ENCODE results near the gene SLC38A9.
"Not testable (repeated sequence)": the region's sequence is repeated elsewhere in the genome, so short reads cannot be mapped to it uniquely, and the experiment has no call there.

Gene SLC38A9

DNA sequence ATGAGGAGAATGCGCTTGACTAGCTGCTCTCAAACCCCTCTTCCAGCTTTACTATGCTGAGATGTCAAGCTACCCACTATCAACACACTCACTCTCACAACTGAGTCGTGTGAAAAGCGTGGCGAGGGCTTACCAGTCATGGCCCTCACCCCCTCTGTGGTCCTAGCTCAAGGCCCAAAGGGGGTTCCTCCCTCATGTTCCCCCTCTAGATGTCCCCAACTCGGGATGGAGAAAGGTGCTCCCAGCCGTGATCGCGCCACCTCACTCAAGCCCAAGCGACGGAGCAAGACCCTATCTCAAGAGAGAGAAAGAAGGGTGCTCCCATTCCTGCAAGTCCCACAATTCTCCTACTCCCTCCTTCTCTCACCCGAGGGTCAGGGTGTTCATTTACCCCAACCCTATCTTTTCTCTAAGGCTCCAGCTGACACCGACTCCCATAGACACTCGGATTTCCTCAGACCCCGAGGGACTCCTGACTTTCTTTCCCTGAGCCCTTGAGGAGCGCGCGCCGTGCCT lies 559 bp downstream of the SLC38A9 start:
- intact Hi-C loops (cut with DNase I): loop anchor here (5.0 kb wide), 1 partner anchor 539 kb away; the partner anchor contains the start of gene CDC20B
- DNase-seq: no peak

DNA sequence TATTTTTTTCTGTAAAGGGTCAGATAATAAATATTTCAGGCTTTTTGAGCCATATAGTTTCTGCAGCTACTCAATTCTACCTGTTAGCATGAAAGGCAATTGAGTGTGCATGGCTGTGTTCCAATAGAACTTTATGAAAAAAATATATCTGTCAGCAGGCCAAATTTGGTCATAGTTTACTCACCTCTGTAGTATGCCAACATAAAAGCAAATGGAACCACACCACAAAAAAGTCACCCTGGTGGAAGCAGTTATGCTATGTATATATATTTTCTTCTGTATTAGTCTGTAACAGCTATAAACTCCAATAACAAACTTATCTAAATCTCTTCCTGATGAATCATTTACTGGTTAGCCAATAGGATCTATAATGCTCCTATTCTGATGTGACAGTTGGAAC lies 3.4 kb downstream of the SLC38A9 start:
- intact Hi-C loops (cut with DNase I): no loop called here
- DNase-seq: no peak

DNA sequence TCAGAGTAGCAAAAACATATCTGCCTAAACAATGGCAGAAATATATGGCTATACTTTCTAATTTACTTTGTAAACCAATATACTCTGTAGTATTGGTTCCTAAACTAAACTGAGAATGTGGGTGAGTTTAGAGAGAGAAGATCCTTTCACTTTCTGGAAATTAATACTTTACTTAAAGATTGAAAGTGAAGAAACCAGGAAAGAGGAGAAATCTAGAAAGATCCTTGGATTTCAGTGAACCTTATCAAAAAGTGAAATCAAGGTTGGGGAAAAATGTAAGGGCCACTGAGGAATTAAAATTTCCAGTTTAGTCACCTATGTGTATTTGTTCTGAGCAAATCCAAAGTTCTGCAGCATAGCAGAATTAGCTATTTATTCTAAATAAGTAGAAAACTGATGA lies 5.9 kb downstream of the SLC38A9 start:
- intact Hi-C loops (cut with DNase I): no loop called here
- no peak for DNase-seq

GRCh38 chr5:55702598-55703345 lies 9.4 kb downstream of the SLC38A9 start:
- DNase-seq: no peak
- intact Hi-C loops (cut with DNase I): no loop called here

- intact Hi-C loops (cut with DNase I): no loop called here
- DNase-seq: no peak
These were observed 10.5 kb downstream of the SLC38A9 start for GRCh38 chr5:55701462-55702103.

GRCh38 chr5:55700745-55701144 lies 11.4 kb downstream of the SLC38A9 start:
- intact Hi-C loops (cut with DNase I): no loop called here
- no peak for DNase-seq

GRCh38 chr5:55699041-55699688 lies 13.0 kb downstream of the SLC38A9 start:
- DNase-seq: no peak
- intact Hi-C loops (cut with DNase I): no loop called here

- intact Hi-C loops (cut with DNase I): not testable (repeated sequence)
- DNase-seq: peak in 1 of 10 donors; percentile 72
These were observed 15.4 kb downstream of the SLC38A9 start for GRCh38 chr5:55696704-55697103.

- intact Hi-C loops (cut with DNase I): loop anchor here (5.0 kb wide), 2 partner anchors 372 to 522 kb away; partner anchors contain the start of gene CDC20B
- DNase-seq: no peak
These were observed 17.8 kb downstream of the SLC38A9 start for GRCh38 chr5:55694152-55694830.

DNA sequence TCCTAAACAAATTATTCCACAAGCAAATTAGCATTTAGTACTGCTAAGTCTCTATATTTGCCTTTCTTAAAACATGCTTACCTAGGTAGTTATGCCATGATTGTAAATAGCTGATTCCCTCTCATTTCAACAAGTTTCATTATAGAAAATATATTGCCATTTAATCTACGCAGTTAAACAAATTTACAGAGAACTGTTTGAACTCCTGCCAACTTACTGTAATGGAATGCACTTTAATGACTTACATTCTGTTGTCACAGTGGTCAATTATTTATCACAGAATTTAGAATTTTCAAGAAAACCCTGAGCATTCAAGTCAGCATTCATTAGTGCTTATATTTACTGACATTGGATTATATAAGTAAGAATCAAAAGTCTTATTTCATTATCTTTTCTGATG lies 19.6 kb downstream of the SLC38A9 start:
- intact Hi-C loops (cut with DNase I): loop anchor here (5.0 kb wide), 2 partner anchors 370 to 520 kb away; partner anchors contain the start of gene CDC20B
- DNase-seq: no peak

DNA sequence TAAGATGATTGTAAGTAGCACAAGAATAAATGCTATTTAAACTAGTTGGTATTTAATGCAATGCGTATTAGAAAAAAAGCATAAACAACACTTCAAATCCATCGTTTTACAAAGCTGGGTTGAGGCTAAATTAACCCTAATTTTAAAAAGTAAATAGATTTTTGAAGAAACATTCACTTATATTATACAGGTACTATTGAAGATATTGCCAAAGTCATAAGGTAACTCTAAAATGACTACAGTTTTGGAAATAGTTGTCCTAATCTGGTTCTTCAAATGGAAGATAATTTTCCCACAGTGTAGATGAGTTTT lies 20.1 kb downstream of the SLC38A9 start:
- intact Hi-C loops (cut with DNase I): loop anchor here (5.0 kb wide), 2 partner anchors 370 to 520 kb away; partner anchors contain the start of gene CDC20B
- DNase-seq: no peak

GRCh38 chr5:55691265-55692105 lies 20.6 kb downstream of the SLC38A9 start:
- intact Hi-C loops (cut with DNase I): loop anchor here (2.0 to 5.0 kb wide), 4 partner anchors 285 to 519 kb away; partner anchors contain the start of gene CDC20B
- DNase-seq: no peak

- intact Hi-C loops (cut with DNase I): loop anchor here (10.0 kb wide), 1 partner anchor 147 kb away; the partner anchor contains the start of gene PLPP1
- no peak for DNase-seq
These were observed 30.1 kb downstream of the SLC38A9 start for GRCh38 chr5:55682071-55682470.

- no peak for DNase-seq
- intact Hi-C loops (cut with DNase I): loop anchor here (10.0 kb wide), 1 partner anchor 146 kb away; the partner anchor contains the start of gene PLPP1
These were observed 30.8 kb downstream of the SLC38A9 start for GRCh38 chr5:55681301-55681700.

GRCh38 chr5:55680353-55680752 lies 31.8 kb downstream of the SLC38A9 start:
- DNase-seq: no peak
- intact Hi-C loops (cut with DNase I): loop anchor here (10.0 kb wide), 1 partner anchor 146 kb away; the partner anchor contains the start of gene PLPP1

GRCh38 chr5:55679556-55679955 lies 32.6 kb downstream of the SLC38A9 start:
- DNase-seq: no peak
- intact Hi-C loops (cut with DNase I): loop anchor here (10.0 kb wide), 1 partner anchor 75 kb away; no protein-coding TSS in a partner anchor

DNA sequence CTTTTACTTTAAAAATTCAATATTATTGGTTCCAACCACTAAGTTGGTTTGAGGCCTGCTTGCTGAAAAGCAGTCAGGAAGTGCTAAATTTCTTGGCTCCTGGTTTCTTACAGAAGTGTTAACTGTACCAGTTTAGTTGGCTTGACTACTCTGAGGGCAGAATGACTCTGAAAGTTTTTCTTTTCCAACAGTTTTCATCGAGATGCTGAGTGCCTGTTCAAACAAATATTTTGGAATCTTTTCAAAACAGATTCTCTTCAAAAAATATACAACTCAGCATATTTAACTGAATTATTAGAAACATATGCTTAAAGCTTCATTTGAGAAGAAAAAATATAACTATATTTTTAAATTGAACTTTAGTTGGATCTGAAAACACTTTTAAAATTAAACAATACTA lies 37.0 kb downstream of the SLC38A9 start:
- intact Hi-C loops (cut with DNase I): loop anchor here (10.0 kb wide), 1 partner anchor 70 kb away; no protein-coding TSS in a partner anchor
- no peak for DNase-seq

- no peak for DNase-seq
- intact Hi-C loops (cut with DNase I): loop anchor here (10.0 kb wide), 1 partner anchor 70 kb away; no protein-coding TSS in a partner anchor
These were observed 37.8 kb downstream of the SLC38A9 start for GRCh38 chr5:55674340-55674739.

GRCh38 chr5:55672477-55672911 lies 39.6 kb downstream of the SLC38A9 start:
- intact Hi-C loops (cut with DNase I): loop anchor here (10.0 kb wide), 1 partner anchor 68 kb away; no protein-coding TSS in a partner anchor
- DNase-seq: no peak

Measured in posterior cingulate gyrus (tissue), 11 donors.